HG02943 (cell line): ENCODE data around the gene TRIM71.

ENCODE experiments used
- ATAC-seq: cut with Tn5 transposase; IDR thresholded peaks from one replicate; pipeline ENCODE4 v1.9.1; 2021; ENCODE audit warnings: mild to moderate bottlenecking, low read depth, moderate library complexity; ENCODE audit not compliant: unreplicated experiment

The TRIM71 gene

GRCh38 chr3:32886911-32887310, 69.1 kb downstream of the TRIM71 start:
- ATAC-seq = no peak

- peak; percentile 92 for ATAC-seq
Observed at GRCh38 chr3:32888739-32889138, 70.9 kb downstream of the TRIM71 start.

- no peak for ATAC-seq
Observed at GRCh38 chr3:32890420-32891276, 72.9 kb downstream of the TRIM71 start.

- ATAC-seq = no peak
Observed at GRCh38 chr3:32891365-32891764, 73.6 kb downstream of the TRIM71 start.

GRCh38 chr3:32892625-32893598, 75.1 kb downstream of the TRIM71 start:
- ATAC-seq = no peak

- ATAC-seq = no peak
Observed at GRCh38 chr3:32894977-32895376, 77.2 kb downstream of the TRIM71 start.

- no peak for ATAC-seq
Observed at GRCh38 chr3:32895701-32896100, 77.9 kb downstream of the TRIM71 start.

- ATAC-seq = no peak
Observed at GRCh38 chr3:32896143-32896542, 78.3 kb downstream of the TRIM71 start.

GRCh38 chr3:32897001-32897601, 79.3 kb downstream of the TRIM71 start:
- ATAC-seq = no peak

- ATAC-seq = no peak
Observed at GRCh38 chr3:32897981-32898623, 80.3 kb downstream of the TRIM71 start.

- no peak for ATAC-seq
Observed at GRCh38 chr3:32899265-32899664, 81.5 kb downstream of the TRIM71 start.

GRCh38 chr3:32901005-32901932, 83.5 kb downstream of the TRIM71 start:
- no peak for ATAC-seq

GRCh38 chr3:32902887-32903371, 85.1 kb downstream of the TRIM71 start:
- peak; percentile 84 for ATAC-seq

GRCh38 chr3:32903953-32904352, 86.2 kb downstream of the TRIM71 start:
- no peak for ATAC-seq

GRCh38 chr3:32909999-32910398, 92.2 kb downstream of the TRIM71 start:
- ATAC-seq = no peak

GRCh38 chr3:32910954-32911353, 93.2 kb downstream of the TRIM71 start:
- no peak for ATAC-seq

GRCh38 chr3:32912046-32912445, 94.2 kb downstream of the TRIM71 start:
- ATAC-seq = no peak

GRCh38 chr3:32913790-32914446, 96.1 kb downstream of the TRIM71 start:
- no peak for ATAC-seq

- ATAC-seq = no peak
Observed at GRCh38 chr3:32919920-32920319, 102.1 kb downstream of the TRIM71 start.
